ENCODE measurements around the gene EFEMP2.

GRCh38 chr11:65849771-65850216 lies 22.8 kb downstream of the EFEMP2 start:
- TF ChIP-seq CTCF (conservative IDR thresholded peaks at IDR 0.05; ENCODE audit: low read length), result no peak
- no peak for TF ChIP-seq EZH2phosphoT487 (IDR thresholded peaks at IDR 0.05; ENCODE audit: borderline replicate concordance, low read depth, low read length)
